HepG2 (cell line): ENCODE data around the gene NDUFAF5.

Source experiments
- POLR2G ChIP-seq: fragments of 200-400 bp; formaldehyde crosslinking; IDR thresholded peaks from 2 replicates; pipeline ENCODE4 v1.6.1; 2018; ENCODE audit warnings: mild to moderate bottlenecking, low read depth, low read length, moderate library complexity
- RBM22 ChIP-seq: fragments of 200-400 bp; formaldehyde crosslinking; optimal IDR thresholded peaks from 2 replicates; pipeline ENCODE3; 2017; ENCODE audit warnings: mild to moderate bottlenecking, low read length, moderate library complexity
- RFXANK ChIP-seq: IDR thresholded peaks from 2 replicates; pipeline ENCODE4 v1.6.1; 2016
- TCF7L2 ChIP-seq: IDR thresholded peaks from 2 replicates; pipeline ENCODE4 v1.6.1; 2011; ENCODE audit warnings: mild to moderate bottlenecking, low read depth, low read length, moderate library complexity
- YEATS4 ChIP-seq: sonication (generic); formaldehyde crosslinking; IDR thresholded peaks from 2 replicates; pipeline ENCODE4 v1.4.0; 2020; ENCODE audit warnings: missing genetic modification reagents, borderline replicate concordance
- ZNF17 ChIP-seq: sonication (generic); formaldehyde crosslinking; IDR thresholded peaks from 2 replicates; pipeline ENCODE4 v1.5.0; 2020; ENCODE audit warnings: mild to moderate bottlenecking, missing genetic modification reagents
- ZNF780A ChIP-seq: sonication (generic); formaldehyde crosslinking; IDR thresholded peaks from 2 replicates; pipeline ENCODE4 v1.8.0; 2022; ENCODE audit warnings: mild to moderate bottlenecking, missing genetic modification reagents, moderate library complexity

DNA sequence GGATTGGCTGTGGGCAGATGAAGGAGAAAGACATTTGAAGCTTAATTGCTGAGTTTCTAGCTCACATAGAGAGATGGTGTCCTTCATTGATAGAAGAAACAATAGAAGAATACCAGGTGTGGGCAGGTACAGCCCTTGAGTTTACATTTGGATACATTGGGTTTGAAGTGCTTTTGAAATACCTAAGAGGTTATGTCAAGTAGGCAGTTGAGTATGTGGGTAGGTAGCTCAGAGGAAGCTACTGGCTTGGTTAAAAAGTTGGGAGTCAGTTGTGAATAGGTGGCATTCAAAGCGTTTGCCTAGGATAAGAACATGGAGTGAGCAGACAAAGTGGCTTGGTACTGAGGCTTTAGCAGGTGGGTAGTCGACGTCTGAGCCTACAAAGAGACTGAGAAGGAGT is 25.0 kb downstream of the NDUFAF5 start:
- no peak for TF ChIP-seq RBM22
- TF ChIP-seq ZNF780A (CRISPR knock-in tag), result no peak
- no peak for TF ChIP-seq RFXANK (CRISPR knock-in tag)
- no peak for TF ChIP-seq YEATS4 (CRISPR knock-in tag)
- no peak for TF ChIP-seq ZNF17 (CRISPR knock-in tag)
- no peak for TF ChIP-seq POLR2G
- no peak for TF ChIP-seq TCF7L2
